Measurements from ENCODE around the gene TTC9B.

Gene TTC9B

GRCh38 chr19:40234429-40235237 lies 16.4 kb upstream of the TTC9B start:
- ATAC-seq: no peak
- TF ChIP-seq ARNTL (CRISPR knock-in tag; IDR thresholded peaks at IDR 0.05; ENCODE audit: borderline replicate concordance, low read depth) (no peak), POU6F1 (CRISPR knock-in tag; IDR thresholded peaks at IDR 0.05; ENCODE audit: borderline replicate concordance, low read depth) (no peak), PPARA (CRISPR knock-in tag; IDR thresholded peaks at IDR 0.05; ENCODE audit: borderline replicate concordance) (no peak), GLIS3 (CRISPR knock-in tag; IDR thresholded peaks at IDR 0.05) (no peak), TOX (CRISPR knock-in tag; IDR thresholded peaks at IDR 0.05; ENCODE audit: borderline replicate concordance) (no peak), CSDC2 (CRISPR knock-in tag; IDR thresholded peaks at IDR 0.05) (no peak), ESRRG (CRISPR knock-in tag; IDR thresholded peaks at IDR 0.05) (no peak)

GRCh38 chr19:40233811-40234389 lies 15.7 kb upstream of the TTC9B start:
- no peak for ATAC-seq
- TF ChIP-seq ZNF8 (CRISPR knock-in tag; IDR thresholded peaks at IDR 0.05) (no peak), OSR1 (CRISPR knock-in tag; IDR thresholded peaks at IDR 0.05) (no peak), RARB (CRISPR knock-in tag; IDR thresholded peaks at IDR 0.05) (no peak), BACH2 (CRISPR knock-in tag; IDR thresholded peaks at IDR 0.05; ENCODE audit: borderline replicate concordance) (no peak), ZFP3 (CRISPR knock-in tag; IDR thresholded peaks at IDR 0.05) (no peak), ISL1 (CRISPR knock-in tag; IDR thresholded peaks at IDR 0.05) (no peak), POU6F1 (CRISPR knock-in tag; IDR thresholded peaks at IDR 0.05; ENCODE audit: borderline replicate concordance, low read depth) (no peak), ZNF70 (CRISPR knock-in tag; IDR thresholded peaks at IDR 0.05) (no peak), ZNF565 (CRISPR knock-in tag; conservative IDR thresholded peaks at IDR 0.05; ENCODE audit: low read depth) (no peak), PPARA (CRISPR knock-in tag; IDR thresholded peaks at IDR 0.05; ENCODE audit: borderline replicate concordance) (no peak), CREB5 (CRISPR knock-in tag; IDR thresholded peaks at IDR 0.05; ENCODE audit: low read depth) (no peak), ZFP30 (CRISPR knock-in tag; IDR thresholded peaks at IDR 0.05) (no peak), ZC3H10 (CRISPR knock-in tag; IDR thresholded peaks at IDR 0.05) (no peak), CSRNP3 (CRISPR knock-in tag; IDR thresholded peaks at IDR 0.05) (no peak)

- TF ChIP-seq CSDC2 (CRISPR knock-in tag; IDR thresholded peaks at IDR 0.05) (no peak), RARB (CRISPR knock-in tag; IDR thresholded peaks at IDR 0.05) (no peak), ZFP30 (CRISPR knock-in tag; IDR thresholded peaks at IDR 0.05) (no peak), CREB5 (CRISPR knock-in tag; IDR thresholded peaks at IDR 0.05; ENCODE audit: low read depth) (no peak), ZNF70 (CRISPR knock-in tag; IDR thresholded peaks at IDR 0.05) (no peak), POU6F1 (CRISPR knock-in tag; IDR thresholded peaks at IDR 0.05; ENCODE audit: borderline replicate concordance, low read depth) (no peak), TSHZ2 (CRISPR knock-in tag; IDR thresholded peaks at IDR 0.05) (no peak), BACH2 (CRISPR knock-in tag; IDR thresholded peaks at IDR 0.05; ENCODE audit: borderline replicate concordance) (no peak), ZFP3 (CRISPR knock-in tag; IDR thresholded peaks at IDR 0.05) (no peak), OSR1 (CRISPR knock-in tag; IDR thresholded peaks at IDR 0.05) (no peak), SNAI2 (CRISPR knock-in tag; IDR thresholded peaks at IDR 0.05) (no peak), ZNF565 (CRISPR knock-in tag; conservative IDR thresholded peaks at IDR 0.05; ENCODE audit: low read depth) (no peak), TOX (CRISPR knock-in tag; IDR thresholded peaks at IDR 0.05; ENCODE audit: borderline replicate concordance) (no peak)
- ATAC-seq: no peak
Observed at GRCh38 chr19:40232949-40233810, 15.0 kb upstream of the TTC9B start.
